Measurements from ENCODE around the gene EMX2.

Gene EMX2

GRCh38 chr10:117568334-117568733 lies 25.8 kb downstream of the EMX2 start:
- ChIA-PET POLR2A (no interaction called here), CTCF (no interaction called here)
- no peak for TF ChIP-seq CTCF (IDR thresholded peaks at IDR 0.05; ENCODE audit: insufficient read depth, low read length, missing control alignments)
- no peak for DNase-seq (ENCODE audit: low read depth, low spot score)
- H3K4me3 ChIP-seq (ENCODE audit: low read depth, low read length): no peak overlapping the region

GRCh38 chr10:117569610-117570390 lies 27.3 kb downstream of the EMX2 start:
- POLR2A ChIA-PET: interaction anchor here (0.6 kb wide), 1 partner anchor 10 kb away, joined by 4 read pairs; no protein-coding TSS in a partner anchor
- no peak for TF ChIP-seq CTCF (IDR thresholded peaks at IDR 0.05; ENCODE audit: insufficient read depth, low read length, missing control alignments)

DNA sequence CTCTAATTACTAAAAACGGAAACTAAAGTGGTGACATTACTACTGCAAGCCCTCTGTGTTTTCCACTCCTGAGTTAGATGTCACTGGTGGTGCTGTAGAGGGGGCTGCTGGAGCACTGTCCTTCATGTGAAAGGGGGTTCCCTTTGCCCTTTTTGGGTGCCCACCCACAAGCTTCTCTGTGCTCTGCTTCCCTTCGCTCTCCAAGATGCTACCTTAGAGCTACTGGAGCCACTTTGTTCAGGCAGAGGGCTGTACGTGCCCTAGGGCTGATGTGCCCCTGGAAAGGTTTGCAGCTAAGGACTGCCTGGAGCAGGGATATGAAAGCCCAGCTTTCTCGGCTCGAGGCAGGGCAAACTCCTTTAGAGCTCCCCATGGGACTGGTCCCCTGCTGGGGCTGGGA lies 28.3 kb downstream of the EMX2 start:
- ChIA-PET CTCF (no interaction called here), POLR2A (no interaction called here)

More at GRCh38 chr10:117569610-117570390, 27.3 kb downstream of the EMX2 start:
- DNase-seq (ENCODE audit: low read depth, low spot score): no peak
- no peak overlapping the region for H3K4me3 ChIP-seq (ENCODE audit: low read depth, low read length)
- CTCF ChIA-PET: interaction anchor here (0.7 kb wide), 1 partner anchor 14 kb away, joined by 4 read pairs; no protein-coding TSS in a partner anchor

DNA sequence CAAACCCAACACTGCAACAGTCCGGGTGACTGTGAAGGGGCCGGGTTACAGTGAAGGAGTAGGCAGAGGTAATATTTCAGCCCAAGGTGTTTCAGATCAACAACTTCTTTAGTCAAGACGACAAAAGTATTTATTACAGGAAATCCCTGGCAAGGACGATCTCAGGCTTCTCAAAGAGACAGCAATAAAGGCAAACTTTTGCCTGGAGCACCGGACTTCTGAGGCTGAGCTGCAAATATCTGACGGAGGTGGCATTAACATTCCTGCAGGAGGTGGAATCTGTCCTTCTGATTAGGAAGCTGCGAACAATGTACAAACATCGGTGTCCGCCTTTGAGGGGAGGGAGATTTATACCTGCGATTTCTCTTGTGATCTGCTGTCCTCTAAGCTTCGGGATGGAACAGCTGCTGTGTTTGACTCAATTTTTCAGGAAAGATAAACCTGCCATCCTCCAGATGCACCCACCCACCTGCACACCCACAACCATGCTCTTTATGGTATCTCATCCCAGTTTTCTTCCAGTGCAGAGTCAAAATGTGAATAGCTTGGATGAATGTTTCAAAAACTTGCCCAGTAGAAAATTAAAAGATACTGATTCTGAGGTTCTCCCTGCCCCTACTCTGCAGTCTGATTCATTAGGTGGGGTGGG lies 32.1 kb downstream of the EMX2 start:
- ChIA-PET CTCF (no interaction called here), POLR2A (no interaction called here)
- no peak for TF ChIP-seq CTCF (IDR thresholded peaks at IDR 0.05; ENCODE audit: insufficient read depth, low read length, missing control alignments)
- H3K4me3 ChIP-seq (ENCODE audit: low read depth, low read length): no peak overlapping the region
- DNase-seq (ENCODE audit: low read depth, low spot score): no peak

More for the DNA sequence above, 28.3 kb downstream of the EMX2 start:
- DNase-seq (ENCODE audit: low read depth, low spot score): no peak
- no peak overlapping the region for H3K4me3 ChIP-seq (ENCODE audit: low read depth, low read length)
- TF ChIP-seq CTCF (IDR thresholded peaks at IDR 0.05; ENCODE audit: insufficient read depth, low read length, missing control alignments): no peak

DNA sequence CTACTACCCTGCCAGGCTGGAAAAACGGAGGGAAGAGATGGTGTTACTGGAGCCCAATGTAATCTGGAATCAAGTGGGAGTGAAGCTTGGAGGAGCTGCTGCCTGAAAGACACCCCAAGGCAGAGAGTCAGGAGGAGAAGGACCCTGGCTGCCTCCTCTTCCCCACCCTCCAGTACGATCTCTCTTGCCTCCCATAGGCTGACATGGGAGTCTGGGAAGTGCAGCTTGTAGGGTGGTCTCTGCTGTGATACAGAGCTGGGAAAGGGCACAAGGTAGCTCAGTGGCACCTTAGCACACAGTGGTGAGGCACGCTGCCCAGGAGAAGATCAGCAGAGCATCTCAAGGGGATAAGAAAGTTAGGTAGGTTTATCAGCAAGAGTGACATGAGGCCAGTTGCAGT lies 35.9 kb downstream of the EMX2 start:
- no peak overlapping the region for H3K4me3 ChIP-seq (ENCODE audit: low read depth, low read length)
- ChIA-PET POLR2A (no interaction called here), CTCF (no interaction called here)
- TF ChIP-seq CTCF (IDR thresholded peaks at IDR 0.05; ENCODE audit: insufficient read depth, low read length, missing control alignments): no peak
- DNase-seq (ENCODE audit: low read depth, low spot score): no peak

DNA sequence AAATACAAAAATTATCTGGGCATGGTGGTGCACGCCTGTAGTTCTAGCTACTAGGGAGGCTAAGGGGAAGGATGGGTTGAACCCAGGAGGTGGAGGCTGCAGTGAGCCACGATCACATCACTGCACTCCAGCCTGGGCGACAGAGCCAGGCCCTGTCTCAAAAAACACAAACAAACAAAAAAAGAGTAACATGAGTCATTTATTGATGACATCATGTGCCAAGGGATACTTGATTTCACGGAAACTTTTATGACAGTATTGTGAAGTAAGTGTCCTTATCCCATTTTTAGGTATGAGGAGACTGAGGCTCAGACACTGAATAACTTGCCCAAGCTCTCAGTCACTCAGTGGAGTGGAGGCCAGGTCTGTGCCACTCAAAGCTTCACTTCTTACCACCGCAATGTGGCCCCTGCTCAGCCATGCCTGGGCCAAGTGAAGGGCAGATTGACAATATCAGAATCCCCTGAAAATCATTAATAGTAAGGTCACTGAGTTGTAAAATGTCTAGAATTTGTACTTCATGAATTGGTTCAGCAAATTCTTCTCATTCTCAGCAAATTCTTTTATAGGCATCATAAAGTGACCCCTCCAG lies 36.5 kb downstream of the EMX2 start:
- ChIA-PET POLR2A (no interaction called here), CTCF (no interaction called here)
- no peak for TF ChIP-seq CTCF (IDR thresholded peaks at IDR 0.05; ENCODE audit: insufficient read depth, low read length, missing control alignments)
- H3K4me3 ChIP-seq (ENCODE audit: low read depth, low read length): no peak overlapping the region
- no peak for DNase-seq (ENCODE audit: low read depth, low spot score)

Data from AG04449 (cell line).